ENCODE data around the gene OR5I1. TPM values are rescaled to one million over a fixed set of nuclear protein-coding genes. Genes with fewer than 3 reads are reported as not detected.

OR5I1 gene
- total RNA-seq, 2 experiments from 2014 or later: not detected

Other genes starting within 250 kb of the OR5I1 start
- not detected for gene OR5D13, start 163.0 kb downstream of the OR5I1 start, total RNA-seq
- not detected for gene OR5D14, start 140.8 kb downstream of the OR5I1 start, total RNA-seq
- gene OR5L1, start 125.0 kb downstream of the OR5I1 start, total RNA-seq: not detected
- not detected for gene OR5D18, start 116.8 kb downstream of the OR5I1 start, total RNA-seq
- not detected for gene OR5L2, start 109.2 kb downstream of the OR5I1 start, total RNA-seq
- gene OR5D16, start 97.6 kb downstream of the OR5I1 start, total RNA-seq: not detected
- gene TRIM51, start 53.1 kb downstream of the OR5I1 start, total RNA-seq: not detected
- not detected for gene OR5W2, start 21.8 kb downstream of the OR5I1 start, total RNA-seq
- gene OR10AG1, start 33.5 kb upstream of the OR5I1 start, total RNA-seq: not detected
- not detected for gene OR5F1, start 58.2 kb upstream of the OR5I1 start, total RNA-seq
- gene OR5AS1, start 91.3 kb upstream of the OR5I1 start, total RNA-seq: not detected
- not detected for gene OR8I2, start 156.9 kb upstream of the OR5I1 start, total RNA-seq
- gene OR8H2, start 167.3 kb upstream of the OR5I1 start, total RNA-seq: not detected
- not detected for gene OR8H3, start 186.0 kb upstream of the OR5I1 start, total RNA-seq
- gene OR8J3, start 203.8 kb upstream of the OR5I1 start, total RNA-seq: not detected
- not detected for gene OR8K5, start 223.9 kb upstream of the OR5I1 start, total RNA-seq
- gene OR5J2, start 240.2 kb upstream of the OR5I1 start, total RNA-seq: not detected

Data from activated CD4-positive, alpha-beta T cell treated with anti-CD3 and anti-CD28 coated beads, Interleukin-2, amount 10 ng/mL, durations not matched to agents 7 days and 5 days (primary cell).